Stimulated activated CD4-positive, alpha-beta T cell treated with anti-CD3 and anti-CD28 coated beads, TNF-alpha, amount 100 ng/mL, for 48 hours (primary cell): Measurements from ENCODE around the gene UAP1.
"Not testable (repeated sequence)": the region's sequence is repeated elsewhere in the genome, so short reads cannot be mapped to it uniquely, and the experiment has no call there.

ENCODE experiments used
- DNase-seq, 3 donors: peaks; one replicate each; pipeline ENCODE4 v3.0.0-alpha.2; 2020; ENCODE audit warnings: low read depth in 3 of 3

Gene UAP1

GRCh38 chr1:162565460-162565859 lies 3.9 kb downstream of the UAP1 start:
- DNase-seq = no peak

GRCh38 chr1:162566870-162567269 lies 5.3 kb downstream of the UAP1 start:
- no peak for DNase-seq

GRCh38 chr1:162568802-162569201 lies 7.3 kb downstream of the UAP1 start:
- no peak for DNase-seq

- DNase-seq = no peak
These were observed 9.2 kb downstream of the UAP1 start for GRCh38 chr1:162570718-162571117.

DNA sequence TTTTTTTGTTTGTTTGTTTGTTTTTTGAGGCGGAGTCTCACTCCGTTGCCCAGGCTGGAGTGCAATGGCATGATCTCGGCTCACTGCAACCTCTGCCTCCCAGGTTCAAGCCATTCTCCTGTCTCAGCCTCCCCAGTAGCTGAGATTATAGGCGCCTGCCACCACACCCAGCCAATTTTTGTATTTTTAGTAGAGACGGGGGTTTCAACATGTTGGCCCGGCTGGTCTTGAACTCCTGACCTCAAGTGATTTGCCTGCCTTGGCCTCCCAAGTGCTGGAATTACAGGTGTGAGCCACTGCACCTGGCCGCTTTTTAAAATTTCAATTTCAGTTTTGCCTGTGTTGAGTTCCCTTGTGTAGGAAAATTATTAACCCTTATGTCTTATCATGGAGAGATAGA lies 9.6 kb downstream of the UAP1 start:
- DNase-seq = not testable (repeated sequence)

- DNase-seq = no peak
These were observed 10.2 kb downstream of the UAP1 start for GRCh38 chr1:162571696-162572095.

- DNase-seq = no peak
These were observed 11.6 kb downstream of the UAP1 start for GRCh38 chr1:162573136-162573535.

DNA sequence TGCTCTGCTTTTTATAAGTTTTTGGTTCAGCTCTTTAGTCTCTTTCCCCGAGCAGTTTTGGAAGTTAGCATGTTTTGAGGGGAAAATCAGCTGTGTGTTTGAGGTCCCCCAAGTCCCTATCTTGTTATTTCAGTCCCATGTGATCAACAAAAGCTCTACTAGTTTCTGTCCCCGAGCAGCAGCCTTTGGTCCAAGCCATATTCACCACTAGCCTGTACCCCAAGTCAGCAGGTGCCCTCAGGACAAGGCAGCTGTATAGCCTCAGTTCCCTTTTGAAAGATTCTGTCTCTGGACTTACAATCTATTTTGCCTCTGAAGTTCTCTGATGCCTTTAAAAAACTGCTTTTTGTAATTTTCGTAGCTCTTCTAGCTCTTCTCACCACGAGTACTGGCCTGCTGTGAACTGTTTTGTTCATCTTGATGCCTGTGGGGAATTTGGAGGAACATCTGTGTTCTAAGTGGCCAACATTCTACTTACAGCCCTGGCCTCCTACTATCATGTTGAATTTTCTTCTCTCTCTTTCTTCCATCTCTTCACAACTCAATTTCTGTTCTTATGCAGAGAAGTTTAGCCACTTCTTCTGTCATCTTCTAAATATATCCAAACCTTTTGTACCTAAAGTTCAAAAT lies 16.7 kb downstream of the UAP1 start:
- DNase-seq = no peak

GRCh38 chr1:162578936-162579335 lies 17.4 kb downstream of the UAP1 start:
- no peak for DNase-seq

DNA sequence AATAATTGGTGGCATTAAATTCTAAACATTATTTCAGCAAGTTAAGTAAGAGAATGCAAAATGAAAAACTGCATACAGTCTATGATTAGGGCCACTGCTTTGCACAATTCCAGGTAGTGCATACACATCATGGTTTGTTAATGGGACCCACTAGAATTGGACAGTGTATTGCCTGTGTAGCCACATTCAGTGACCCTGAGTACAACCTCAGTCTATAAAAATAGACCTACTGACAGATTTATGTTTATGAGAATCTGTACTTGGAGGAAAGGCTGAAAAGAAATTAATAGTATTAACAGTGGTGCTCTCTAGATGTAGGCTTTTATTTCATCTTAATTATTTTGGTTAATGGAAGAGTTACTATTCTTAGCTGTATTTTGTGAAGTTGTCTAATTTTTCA lies 18.8 kb downstream of the UAP1 start:
- no peak for DNase-seq

- DNase-seq = not testable (repeated sequence)
These were observed 21.4 kb downstream of the UAP1 start for GRCh38 chr1:162582901-162583300.

DNA sequence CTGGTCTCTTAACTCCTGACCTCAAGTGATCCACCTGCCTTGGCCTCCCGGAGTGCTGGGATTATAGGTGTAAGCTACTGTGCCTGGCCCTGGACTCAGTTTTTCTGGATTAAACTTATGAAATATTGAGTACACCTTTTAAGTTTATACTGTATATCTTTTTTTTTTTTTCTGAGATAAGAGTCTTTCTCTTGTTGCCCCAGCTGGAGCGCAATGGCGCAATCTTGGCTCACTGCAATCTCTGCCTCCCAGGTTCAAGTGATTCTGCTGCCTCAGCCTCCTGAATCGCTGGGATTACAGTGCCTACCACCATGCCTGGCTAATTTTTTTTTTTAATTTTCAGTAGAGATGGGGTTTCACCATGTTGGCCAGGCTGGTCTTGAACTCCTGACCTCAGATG lies 23.6 kb downstream of the UAP1 start:
- DNase-seq = not testable (repeated sequence)

- no peak for DNase-seq
These were observed 25.8 kb downstream of the UAP1 start for GRCh38 chr1:162587347-162587746.

DNA sequence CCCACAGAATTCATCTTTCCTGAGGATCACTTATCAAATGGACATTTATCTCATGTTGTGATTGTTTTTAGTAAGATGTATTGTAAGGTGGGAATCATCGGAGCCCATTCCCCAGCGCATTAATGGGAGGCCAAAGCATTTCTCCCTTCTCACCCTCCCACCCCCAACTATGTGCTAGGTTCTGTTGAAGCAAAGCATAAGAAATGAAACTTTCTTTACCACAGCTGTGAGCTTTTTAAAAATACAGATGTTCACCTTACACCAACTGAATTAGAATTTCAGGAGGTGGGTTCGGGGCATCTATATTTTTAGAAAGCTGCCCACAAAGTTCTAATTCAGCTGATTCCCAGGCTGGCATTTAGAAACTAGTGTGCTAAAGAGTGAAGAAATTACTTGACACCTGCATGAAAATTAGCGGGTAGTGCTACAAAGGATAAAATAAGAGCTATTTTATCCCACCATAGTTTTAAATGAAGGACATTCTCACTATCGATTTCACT lies 26.3 kb downstream of the UAP1 start:
- no peak for DNase-seq

- no peak for DNase-seq
These were observed 28.6 kb downstream of the UAP1 start for GRCh38 chr1:162590101-162590500.

GRCh38 chr1:162590686-162591085 lies 29.2 kb downstream of the UAP1 start:
- no peak for DNase-seq

- no peak for DNase-seq
These were observed 35.1 kb downstream of the UAP1 start for GRCh38 chr1:162596514-162597170.

DNA sequence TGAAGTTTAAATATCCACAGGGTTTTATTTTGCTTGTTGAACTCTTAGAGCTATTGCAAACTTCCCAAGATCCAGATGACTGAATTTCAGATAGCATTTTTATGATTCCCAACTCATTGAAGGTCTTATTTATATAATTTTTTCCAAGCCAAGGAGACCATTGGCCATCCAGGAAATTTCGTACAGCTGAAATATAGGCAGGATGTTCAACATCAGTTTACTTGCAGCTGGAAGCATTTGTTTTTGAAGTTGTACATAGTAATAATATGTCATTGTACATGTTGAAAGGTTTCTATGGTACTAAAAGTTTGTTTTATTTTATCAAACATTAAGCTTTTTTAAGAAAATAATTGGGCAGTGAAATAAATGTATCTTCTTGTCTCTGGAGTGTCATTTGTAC lies 37.9 kb downstream of the UAP1 start:
- DNase-seq = no peak

- DNase-seq = not testable (repeated sequence)
These were observed 41.6 kb downstream of the UAP1 start for GRCh38 chr1:162603117-162603516.

DNA sequence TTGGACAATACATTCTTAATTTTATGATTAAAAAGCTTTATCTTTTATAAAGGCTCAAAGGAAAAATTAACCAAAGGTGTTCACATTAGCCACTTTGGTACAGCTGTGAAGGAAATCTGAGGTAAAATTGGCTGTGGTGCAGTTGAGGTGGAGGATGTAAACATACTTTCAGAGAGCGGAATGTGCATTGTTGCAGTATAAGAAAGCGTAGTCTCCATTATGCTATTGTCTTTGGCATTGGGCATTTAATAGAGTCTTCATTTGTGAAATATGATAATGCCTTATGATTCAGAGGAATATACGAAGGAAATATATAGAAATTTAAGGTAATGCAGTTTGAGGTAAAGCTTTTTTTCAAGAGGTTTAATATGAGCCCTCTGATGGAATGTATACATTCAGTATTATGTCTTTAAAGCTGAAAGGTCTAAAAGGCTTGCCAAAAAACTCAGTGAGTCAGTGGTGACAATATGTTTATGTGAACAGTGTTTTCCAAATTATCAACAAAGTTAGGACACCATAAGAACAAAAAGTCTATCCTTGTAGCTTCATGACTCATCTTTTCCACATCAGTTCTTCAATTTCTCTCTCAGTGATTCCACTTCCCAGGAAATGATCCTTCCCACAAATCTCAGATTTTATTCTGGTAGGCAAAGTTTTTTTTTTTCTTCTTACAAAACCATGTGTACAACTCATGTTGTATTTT lies 43.9 kb downstream of the UAP1 start:
- no peak for DNase-seq

DNA sequence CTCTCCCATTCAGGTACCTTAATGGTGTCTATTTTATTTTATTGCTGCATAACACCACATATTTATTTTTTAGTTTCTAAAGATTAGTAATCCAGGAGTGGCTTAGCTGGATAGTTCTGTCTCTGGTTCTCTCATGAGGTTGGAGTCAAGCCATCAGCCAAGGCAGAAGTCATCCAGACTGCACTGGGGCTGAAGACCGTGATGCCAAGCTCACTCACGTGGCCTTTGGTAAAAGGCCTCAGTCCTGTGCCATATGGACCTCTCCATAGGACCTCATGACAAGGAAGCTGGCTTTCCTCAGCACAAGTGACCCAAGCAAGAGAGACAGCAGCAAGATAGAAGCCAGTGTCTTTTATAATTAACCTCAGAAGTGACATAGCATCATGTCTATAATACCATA lies 47.8 kb downstream of the UAP1 start:
- no peak for DNase-seq

DNA sequence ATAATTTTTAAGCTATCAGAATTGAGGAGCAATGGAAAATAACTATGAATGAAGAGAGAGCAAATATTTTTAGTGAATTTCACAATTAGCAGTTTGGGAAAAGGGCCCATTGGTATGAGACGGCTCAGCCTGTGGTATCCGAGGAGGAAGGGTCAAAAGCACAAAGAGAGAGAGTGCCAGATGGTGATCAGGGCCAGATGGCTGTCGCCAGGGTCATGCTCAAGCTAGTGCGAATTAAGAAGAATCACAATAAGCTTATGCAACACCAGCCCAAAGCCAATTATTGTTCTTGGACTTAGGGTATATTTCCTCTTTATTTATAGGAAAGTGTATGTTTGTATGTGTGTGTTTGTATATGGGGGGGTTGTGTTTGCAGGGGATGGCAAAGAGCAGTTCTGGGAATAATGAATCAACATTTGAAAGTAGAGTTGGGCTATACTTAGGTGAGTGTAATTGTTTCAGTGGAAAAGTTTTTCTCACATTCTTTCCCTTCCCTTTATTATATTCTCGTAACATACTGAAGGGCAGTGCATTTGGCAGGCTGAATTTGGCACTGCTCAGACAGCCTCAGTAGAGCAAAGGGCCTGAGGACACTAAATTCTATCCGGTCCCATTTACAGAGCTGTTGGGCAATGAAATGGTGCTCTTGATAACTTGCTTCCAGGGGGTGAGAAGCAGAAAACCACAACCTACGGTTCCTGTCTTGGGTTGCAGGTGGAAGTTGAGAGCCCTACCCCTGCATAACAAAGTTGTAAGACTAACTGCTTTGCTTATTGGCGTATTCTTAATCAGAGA lies 51.3 kb downstream of the UAP1 start:
- no peak for DNase-seq
